Vagina (tissue), 2 donors: ENCODE results near the gene CIAO2B.

Experiments used
- POLR2A ChIP-seq, 2 donors: fragments of 450-650 bp; IDR thresholded peaks; one replicate each; pipeline ENCODE4 v1.6.1; 2017; ENCODE audit warnings: antibody characterized with exemption in 2 of 2, mild to moderate bottlenecking in 2 of 2, moderate library complexity in 2 of 2
- POLR2AphosphoS5 ChIP-seq, 2 donors: sonication (generic); formaldehyde crosslinking; IDR thresholded peaks; one replicate each; pipeline ENCODE4 v1.9.0; 2017; ENCODE audit warnings: antibody characterized with exemption in 2 of 2, mild to moderate bottlenecking in 2 of 2, low read depth in 1 of 2; ENCODE audit not compliant: insufficient read depth in 1 of 2
- TF ChIP-seq, protein P1 (sequence below), 3 experiments: fragments of 450-650 bp in 2 of 3; fragments of 200-600 bp in 1 of 3; sonication (generic) in 1 of 3; IDR thresholded peaks; one replicate each; pipeline ENCODE4 v1.5.1; 2017 to 2019; ENCODE audit warnings: antibody characterized with exemption in 3 of 3, mild to moderate bottlenecking in 2 of 3, moderate library complexity in 2 of 3

DNA sequence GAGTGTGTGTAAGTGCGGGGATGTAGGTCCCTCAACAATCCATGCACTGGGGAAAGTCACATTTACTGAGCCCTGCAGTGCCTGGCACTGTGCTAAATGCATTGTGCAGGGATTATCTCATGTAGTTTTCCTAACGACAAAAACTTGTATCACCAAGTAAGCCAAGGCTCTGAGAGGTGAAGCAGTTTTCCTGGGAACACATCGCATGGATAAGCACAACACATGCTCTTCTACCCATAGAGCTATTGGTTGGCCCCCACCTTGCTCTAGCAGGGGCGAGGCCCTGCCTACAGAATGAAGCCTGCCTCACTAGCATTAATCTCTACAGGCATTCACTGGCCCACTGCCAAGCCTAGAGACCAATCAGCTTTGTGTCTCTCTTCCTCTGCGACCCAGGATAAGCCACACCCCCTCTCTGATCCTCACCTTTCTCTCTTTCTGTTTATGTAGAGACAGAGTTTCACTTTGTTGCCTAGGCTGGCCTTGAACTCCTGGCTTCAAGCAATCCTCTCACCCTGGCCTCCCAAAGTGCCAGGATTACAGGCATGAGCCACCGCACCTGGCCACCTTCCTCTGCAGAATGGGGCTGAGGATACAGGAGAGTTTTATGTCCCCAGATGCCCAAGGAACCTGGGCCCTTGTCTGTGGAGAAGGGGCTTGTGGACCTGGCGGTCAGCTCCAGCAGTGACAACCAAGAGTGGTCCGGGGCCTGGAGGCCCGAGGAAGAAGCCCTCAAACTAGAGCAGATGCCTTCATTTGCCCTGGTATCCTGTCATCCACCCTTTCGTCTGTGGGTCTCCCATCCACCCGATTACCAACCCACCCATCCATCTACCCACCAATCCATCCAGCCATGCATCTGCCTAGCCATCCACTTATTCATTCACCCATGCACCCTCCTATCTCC lies 28.3 kb downstream of the CIAO2B start:
- TF ChIP-seq, protein P1, sequence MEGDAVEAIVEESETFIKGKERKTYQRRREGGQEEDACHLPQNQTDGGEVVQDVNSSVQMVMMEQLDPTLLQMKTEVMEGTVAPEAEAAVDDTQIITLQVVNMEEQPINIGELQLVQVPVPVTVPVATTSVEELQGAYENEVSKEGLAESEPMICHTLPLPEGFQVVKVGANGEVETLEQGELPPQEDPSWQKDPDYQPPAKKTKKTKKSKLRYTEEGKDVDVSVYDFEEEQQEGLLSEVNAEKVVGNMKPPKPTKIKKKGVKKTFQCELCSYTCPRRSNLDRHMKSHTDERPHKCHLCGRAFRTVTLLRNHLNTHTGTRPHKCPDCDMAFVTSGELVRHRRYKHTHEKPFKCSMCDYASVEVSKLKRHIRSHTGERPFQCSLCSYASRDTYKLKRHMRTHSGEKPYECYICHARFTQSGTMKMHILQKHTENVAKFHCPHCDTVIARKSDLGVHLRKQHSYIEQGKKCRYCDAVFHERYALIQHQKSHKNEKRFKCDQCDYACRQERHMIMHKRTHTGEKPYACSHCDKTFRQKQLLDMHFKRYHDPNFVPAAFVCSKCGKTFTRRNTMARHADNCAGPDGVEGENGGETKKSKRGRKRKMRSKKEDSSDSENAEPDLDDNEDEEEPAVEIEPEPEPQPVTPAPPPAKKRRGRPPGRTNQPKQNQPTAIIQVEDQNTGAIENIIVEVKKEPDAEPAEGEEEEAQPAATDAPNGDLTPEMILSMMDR (IDR thresholded peaks at IDR 0.05): no peak
- TF ChIP-seq POLR2A (IDR thresholded peaks at IDR 0.05): no peak
- TF ChIP-seq POLR2AphosphoS5 (IDR thresholded peaks at IDR 0.05; ENCODE audit: insufficient read depth in 1 of 2, low read depth in 1 of 2): no peak
